Measurements from ENCODE around the gene GABRD.

GRCh38 chr1:2042830-2043773 is 24.0 kb downstream of the GABRD start:
- TF ChIP-seq CTCF (IDR thresholded peaks at IDR 0.05; ENCODE audit: low read depth, low read length), result no peak
- TF ChIP-seq EZH2phosphoT487 (IDR thresholded peaks at IDR 0.05; ENCODE audit: low read depth), result no peak
